CD4-positive, alpha-beta T cell treated with Interleukin-17A for 1 hour (primary cell): ENCODE measurements around the gene MAPKBP1.

ENCODE experiments used
- DNase-seq: peaks from one replicate; pipeline ENCODE4 v3.0.0-alpha.2; 2020

The MAPKBP1 gene

GRCh38 chr15:41869770-41870688 lies 95.7 kb downstream of the MAPKBP1 start:
- DNase-seq: no peak

GRCh38 chr15:41870689-41871081 lies 96.4 kb downstream of the MAPKBP1 start:
- peak; percentile 64 for DNase-seq

DNA sequence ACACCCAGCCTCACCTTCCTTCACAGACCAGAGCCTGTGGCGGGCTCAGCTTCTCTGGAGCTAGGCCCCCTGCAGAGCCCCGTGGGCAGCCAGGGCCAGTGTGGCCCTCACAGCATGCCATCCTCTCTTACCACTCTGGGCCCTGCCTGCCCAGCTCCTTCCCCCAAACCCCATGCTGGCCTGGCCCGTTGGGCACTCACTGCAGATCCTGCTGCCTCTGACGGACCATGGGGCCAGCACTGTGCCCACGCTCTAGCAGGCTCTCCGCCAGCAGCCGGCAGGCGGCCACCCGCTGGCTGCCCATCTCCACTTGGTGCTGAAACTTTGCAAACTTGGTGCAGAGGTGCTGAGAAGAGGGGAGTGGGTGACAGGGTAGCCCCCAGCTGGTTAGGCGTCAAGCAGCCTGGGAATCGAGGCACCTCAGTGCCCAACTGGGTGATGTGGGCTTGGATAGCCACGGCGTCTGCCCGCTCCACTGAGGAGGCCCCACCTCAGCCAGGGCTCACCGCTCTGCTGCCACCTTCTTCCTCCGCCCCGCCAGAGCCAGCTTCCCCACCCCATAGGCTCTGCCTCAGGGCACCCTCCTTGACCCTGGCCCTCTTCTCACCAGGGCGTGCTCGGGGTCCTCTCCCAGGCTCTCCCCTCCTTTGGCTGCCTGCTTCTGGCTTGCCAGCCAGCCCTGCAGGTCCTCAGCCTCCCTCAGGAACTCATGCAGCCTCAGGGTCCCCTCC lies 97.1 kb downstream of the MAPKBP1 start:
- DNase-seq: no peak

GRCh38 chr15:41872166-41872747 lies 98.0 kb downstream of the MAPKBP1 start:
- no peak for DNase-seq

GRCh38 chr15:41873711-41874110 lies 99.4 kb downstream of the MAPKBP1 start:
- no peak for DNase-seq

- DNase-seq: no peak
Observed at GRCh38 chr15:41874736-41875135, 100.5 kb downstream of the MAPKBP1 start.

DNA sequence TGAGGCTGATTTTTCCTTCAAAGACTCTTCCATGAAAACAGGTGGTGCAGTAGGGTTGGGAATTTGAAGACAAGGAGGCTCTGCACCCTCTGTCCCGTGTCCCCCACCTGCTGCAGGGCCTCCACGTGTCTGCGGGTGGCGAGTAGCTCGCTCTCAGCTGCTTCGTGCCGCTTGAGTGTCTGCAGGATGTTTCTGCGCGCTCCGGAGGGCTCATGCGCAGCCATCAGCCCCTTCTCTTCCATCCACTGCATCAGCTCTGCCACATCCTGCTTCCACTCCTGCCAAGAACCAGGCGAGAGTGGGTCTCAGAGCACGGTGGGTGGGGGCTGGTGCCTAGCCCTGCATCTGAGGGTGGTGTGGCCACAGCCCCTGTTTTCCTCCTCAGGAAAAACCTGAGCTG lies 101.7 kb downstream of the MAPKBP1 start:
- no peak for DNase-seq

GRCh38 chr15:41876689-41877088 lies 102.4 kb downstream of the MAPKBP1 start:
- DNase-seq: no peak
